Adrenal gland (tissue), 12 donors: ENCODE measurements around the gene STXBP2. TPM values are rescaled to one million over a fixed set of nuclear protein-coding genes. Genes with fewer than 3 reads are reported as not detected.
A peak's percentile ranks its signal among the peaks of the same experiment; 100 is the strongest.

ENCODE experiments used
- DNase-seq, 7 donors: peaks; one replicate each; pipeline ENCODE4 v3.0.0-alpha.2; 2019 to 2020
- H3K27ac ChIP-seq, 5 donors: fragments of 200-600 bp; sonication (generic) in 4 of 5; 1 replicate in 3 of 5; 2 replicates in 2 of 5; pipeline versions ENCODE4 v1.5.1 to v1.8.0; 2016 to 2020; ENCODE audit warnings: mild to moderate bottlenecking in 1 of 5
- H3K27me3 ChIP-seq: fragments of 200-600 bp; 2 replicates; pipeline ENCODE4 v1.8.0; 2021
- H3K36me3 ChIP-seq, 2 donors: fragments of 200-600 bp; replicated peaks in 1 of 2; 1 replicate in 1 of 2; 2 replicates in 1 of 2; pipeline versions ENCODE4 v1.5.1 to v1.8.0; 2018 to 2022
- H3K4me1 ChIP-seq, 2 donors: fragments of 200-600 bp; replicated peaks in 1 of 2; 1 replicate in 1 of 2; 2 replicates in 1 of 2; pipeline versions ENCODE4 v1.5.1 to v1.8.0; 2018 to 2021
- H3K4me3 ChIP-seq, 4 donors: fragments of 200-600 bp; sonication (generic) in 3 of 4; one replicate each; pipeline ENCODE4 v1.5.1; 2016 to 2018
- H3K9me3 ChIP-seq, 3 donors: fragments of 200-600 bp; sonication (generic) in 1 of 3; replicated peaks in 1 of 3; 1 replicate in 2 of 3; 2 replicates in 1 of 3; pipeline versions ENCODE4 v1.5.1 to v1.8.0; 2016 to 2021
- CTCF ChIP-seq, 6 experiments: fragments of 450-650 bp in 4 of 6; fragments of 200-600 bp in 2 of 6; sonication (generic) in 1 of 6; IDR thresholded peaks; 1 replicate in 5 of 6; 2 replicates in 1 of 6; pipeline versions ENCODE4 v1.5.1 to v1.8.0; 2016 to 2021; ENCODE audit warnings: antibody characterized with exemption in 6 of 6, mild to moderate bottlenecking in 2 of 6, moderate library complexity in 1 of 6
- POLR2A ChIP-seq, 2 donors: fragments of 450-650 bp; IDR thresholded peaks; one replicate each; pipeline ENCODE4 v1.6.1; 2017; ENCODE audit warnings: antibody characterized with exemption in 2 of 2, mild to moderate bottlenecking in 2 of 2, moderate library complexity in 1 of 2
- WGBS, 4 donors: extraction: QIAGEN DNeasy Blood & Tissue Kit in 2 of 4; methylation state at CpG; one replicate each; pipeline versions ENCODE4 v1.1.5 to v1.1.7; 2013 to 2017; 5-methylcytosine and 5-hydroxymethylcytosine counted together
- intact Hi-C, 2 donors: fragments of 100-400 bp; cut with DNase I; formaldehyde crosslinking; loops; one replicate each; pipeline versions ENCODE4 v1.14.1 to v1.15.0; 2022 to 2023
- polyA plus RNA-seq, 3 donors: library from polyadenylated mRNA; stranded (reverse); fragments of 200-250 nt in 2 of 3; fragments of 350-450 nt in 1 of 3; fragmentation: Illumina TruSeq in 1 of 3; extraction: RNeasy Lipid Tissue Mini Kit (QIAGEN cat#74804) in 1 of 3; gene quantifications; one replicate each; pipeline ENCODE4 v1.2.3, GENCODE V29; 2013 to 2014
- total RNA-seq, 9 donors: library from RNA; depleted of rRNA in 4 of 9; stranded (reverse); fragments of >200 nt in 4 of 9; fragments of 120-200 nt in 1 of 9; fragmentation: NEBNext Ultra II Directional in 1 of 9; extraction: Animal tissue kit (Norgen Biotek cat#: 25700) in 1 of 9; gene quantifications; one replicate each; pipeline versions ENCODE4 v1.1.0 to v1.2.4, GENCODE V29; 2013 to 2023
- donor health status: healthy with polysubstance abuse.
- donor health status: Bipolar disorder and iron deficiency.
- donor health status: DM: yes; HTN: yes; CAD: no.
- donor health status: DM: no; HTN: no; CAD: no.
- donor health status: DM: no; HTN: no; CAD: no.
- donor health status: DM: yes; HTN: yes; CAD: no.

Gene STXBP2
- total and polyA plus RNA-seq, 12 donors = 12.2 to 121 (median 40.3) TPM

DNA sequence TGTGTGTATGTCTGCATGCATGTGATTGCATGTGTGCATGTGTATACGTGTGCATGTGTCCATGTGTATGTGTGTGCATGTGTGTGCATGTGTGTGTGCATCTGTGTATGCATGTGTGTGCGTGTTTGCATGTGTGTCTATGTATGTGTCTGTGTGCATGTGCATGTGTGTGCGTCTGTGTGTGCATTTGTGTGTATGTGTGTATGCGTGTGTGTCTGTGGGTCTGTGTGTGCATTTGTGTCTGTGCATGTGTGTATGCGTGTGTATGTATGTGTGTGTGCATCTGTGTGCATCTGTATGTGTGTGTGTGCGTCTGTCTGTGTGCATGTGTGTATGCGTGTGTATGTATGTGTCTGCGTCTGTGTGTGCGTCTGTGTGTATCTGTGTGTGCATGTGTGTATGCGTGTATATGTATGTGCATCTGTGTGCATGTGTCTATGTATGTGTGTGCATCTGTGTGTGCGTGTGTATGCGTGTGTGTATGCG, 3.0 kb downstream of the STXBP2 start:
- no peaks in the 10 kb centered on the region for H3K27me3 ChIP-seq
- intact Hi-C loops = no loop called here
- DNase-seq = no peak

DNA sequence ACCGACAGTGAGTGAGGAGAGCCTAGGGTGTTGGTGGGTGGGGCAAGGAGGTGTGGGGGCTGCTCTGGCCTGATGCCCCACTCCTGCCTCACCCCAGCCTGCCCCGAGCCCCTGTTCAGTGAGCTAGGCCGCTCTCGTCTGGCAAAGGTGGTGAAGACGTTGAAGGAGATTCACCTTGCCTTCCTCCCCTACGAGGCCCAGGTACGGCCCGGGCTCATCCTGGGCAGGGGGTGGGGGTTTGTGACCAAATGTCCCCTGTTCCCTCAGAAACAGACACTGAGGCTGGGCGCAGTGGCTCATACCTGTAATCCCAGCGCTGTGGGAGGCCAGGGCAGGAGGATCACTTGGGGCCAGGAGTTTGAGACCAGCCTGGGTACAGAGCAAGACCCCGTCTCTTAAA, 3.9 kb downstream of the STXBP2 start:
- intact Hi-C loops = no loop called here
- WGBS, 4 donors = 88 to 99% (median 92%) methylated on average over 6 to 11 of the region's 11 CpGs
- no peak for DNase-seq
- Histone ChIP-seq H3K36me3 (no peaks in the 10 kb centered on the region), H3K27me3 (no peaks in the 10 kb centered on the region), H3K9me3 (no peaks in the 10 kb centered on the region), H3K27ac (no peak overlapping the region), H3K4me3 (no peak overlapping the region), H3K4me1 (peaks cover 3% of the 10 kb centered on the region in 2 donors)
- TF ChIP-seq CTCF (IDR thresholded peaks at IDR 0.05) (no peak), POLR2A (IDR thresholded peaks at IDR 0.05) (no peak)

More for the DNA sequence above, 3.0 kb downstream of the STXBP2 start:
- H3K4me3 ChIP-seq = no peak overlapping the region
- no peak overlapping the region for H3K27ac ChIP-seq
- WGBS, 4 donors = 89 to 97% (median 94%) methylated on average over 13 of the region's 13 CpGs
- H3K36me3 ChIP-seq = no peaks in the 10 kb centered on the region
- H3K9me3 ChIP-seq = no peaks in the 10 kb centered on the region
- no peak for TF ChIP-seq POLR2A (IDR thresholded peaks at IDR 0.05)
- no peak for TF ChIP-seq CTCF (IDR thresholded peaks at IDR 0.05)
- H3K4me1 ChIP-seq = peaks cover 3% of the 10 kb centered on the region in 2 donors

- DNase-seq = no peak
- Histone ChIP-seq H3K9me3 (no peaks in the 10 kb centered on the region), H3K27ac (no peak overlapping the region), H3K4me3 (no peak overlapping the region), H3K27me3 (no peaks in the 10 kb centered on the region), H3K36me3 (no peaks in the 10 kb centered on the region), H3K4me1 (peaks cover 1 to 2% of the 10 kb centered on the region in 2 donors)
- TF ChIP-seq CTCF (IDR thresholded peaks at IDR 0.05) (no peak), POLR2A (IDR thresholded peaks at IDR 0.05) (no peak)
- WGBS, 4 donors = 83 to 89% (median 88%) methylated on average over 25 to 43 of the region's 43 CpGs
- intact Hi-C loops = no loop called here
These were observed 4.7 kb downstream of the STXBP2 start for GRCh38 chr19:7641290-7642276.

DNA sequence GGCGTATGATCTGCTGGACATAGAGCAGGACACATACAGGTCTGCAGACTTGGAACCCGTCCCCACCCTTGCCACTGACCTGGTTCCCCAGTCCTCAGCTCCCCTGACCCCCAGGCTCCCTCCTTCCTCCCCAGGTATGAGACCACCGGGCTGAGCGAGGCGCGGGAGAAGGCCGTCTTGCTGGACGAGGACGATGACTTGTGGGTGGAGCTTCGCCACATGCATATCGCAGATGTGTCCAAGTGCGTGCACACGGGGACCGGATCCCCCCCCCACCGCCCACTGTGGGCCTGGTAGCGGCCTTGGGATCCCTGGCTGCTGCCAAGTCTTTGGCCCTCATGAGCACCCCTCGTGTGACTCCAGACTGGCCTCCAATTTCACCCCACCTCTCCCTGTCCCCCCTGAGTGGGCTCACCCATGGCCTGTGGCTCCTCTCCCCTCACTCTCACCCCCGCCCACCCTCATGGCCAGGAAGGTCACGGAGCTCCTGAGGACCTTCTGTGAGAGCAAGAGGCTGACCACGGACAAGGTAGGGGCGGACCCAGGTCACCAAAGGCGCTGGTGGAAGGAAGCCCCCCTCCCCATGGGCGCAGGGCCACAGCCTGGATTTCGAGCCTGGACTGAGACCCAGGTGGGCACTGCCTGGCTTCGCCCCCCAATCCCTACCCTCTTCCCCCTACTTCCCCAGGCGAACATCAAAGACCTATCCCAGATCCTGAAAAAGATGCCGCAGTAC, 5.6 kb downstream of the STXBP2 start:
- Histone ChIP-seq H3K27ac (no peak overlapping the region), H3K36me3 (no peaks in the 10 kb centered on the region), H3K27me3 (no peaks in the 10 kb centered on the region), H3K4me1 (no peaks in the 10 kb centered on the region), H3K4me3 (no peak overlapping the region), H3K9me3 (no peaks in the 10 kb centered on the region)
- intact Hi-C loops = no loop called here
- 80 to 91% (median 83%) methylated on average over 12 to 27 of the region's 27 CpGs for WGBS, 4 donors
- peak in 1 of 7 donors; percentile 17 for DNase-seq
- TF ChIP-seq CTCF (IDR thresholded peaks at IDR 0.05) (no peak), POLR2A (IDR thresholded peaks at IDR 0.05) (no peak)
